WTC11 (cell line): ENCODE measurements around the gene GAS6.

Experiments used
- CBFB ChIP-seq: sonication (generic); formaldehyde crosslinking; IDR thresholded peaks from 2 replicates; pipeline ENCODE4 v1.8.1; 2022; ENCODE audit warnings: mild to moderate bottlenecking, low read depth, missing genetic modification reagents
- CTCF ChIP-seq: fragments of 200-600 bp; IDR thresholded peaks from 2 replicates; pipeline ENCODE4 v1.8.0; 2022; ENCODE audit warnings: antibody characterized with exemption
- E2F5 ChIP-seq: sonication (generic); formaldehyde crosslinking; IDR thresholded peaks from 2 replicates; pipeline ENCODE4 v1.8.1; 2022; ENCODE audit warnings: mild to moderate bottlenecking, moderate library complexity, missing genetic modification reagents
- ESRRA ChIP-seq: sonication (generic); formaldehyde crosslinking; IDR thresholded peaks from 2 replicates; pipeline ENCODE4 v1.8.1; 2022; ENCODE audit warnings: mild to moderate bottlenecking, missing genetic modification reagents, borderline replicate concordance
- FOXK1 ChIP-seq: sonication (generic); formaldehyde crosslinking; IDR thresholded peaks from 2 replicates; pipeline ENCODE4 v1.8.0; 2022; ENCODE audit warnings: mild to moderate bottlenecking, moderate library complexity, missing genetic modification reagents
- MLX ChIP-seq: sonication (generic); formaldehyde crosslinking; IDR thresholded peaks from 2 replicates; pipeline ENCODE4 v1.8.1; 2023; ENCODE audit warnings: mild to moderate bottlenecking, missing genetic modification reagents, moderate library complexity
- NR2C2 ChIP-seq: sonication (generic); formaldehyde crosslinking; IDR thresholded peaks from 2 replicates; pipeline ENCODE4 v1.8.0; 2022; ENCODE audit warnings: mild to moderate bottlenecking, missing genetic modification reagents
- PRDM15 ChIP-seq: sonication (generic); formaldehyde crosslinking; IDR thresholded peaks from 2 replicates; pipeline ENCODE4 v1.8.0; 2022; ENCODE audit warnings: missing genetic modification reagents
- SMAD4 ChIP-seq: sonication (generic); formaldehyde crosslinking; IDR thresholded peaks from 2 replicates; pipeline ENCODE4 v1.8.0; 2022; ENCODE audit warnings: mild to moderate bottlenecking, missing genetic modification reagents
- USF2 ChIP-seq: sonication (generic); formaldehyde crosslinking; IDR thresholded peaks from 2 replicates; pipeline ENCODE4 v1.8.1; 2023; ENCODE audit warnings: mild to moderate bottlenecking, missing genetic modification reagents, moderate library complexity

- TF ChIP-seq CTCF = no peak
- no peak for TF ChIP-seq SMAD4 (CRISPR knock-in tag)
- TF ChIP-seq PRDM15 (CRISPR knock-in tag) = no peak
- TF ChIP-seq NR2C2 (CRISPR knock-in tag) = no peak
- no peak for TF ChIP-seq CBFB
- no peak for TF ChIP-seq MLX (CRISPR knock-in tag)
- no peak for TF ChIP-seq E2F5 (CRISPR knock-in tag)
- no peak for TF ChIP-seq USF2 (CRISPR knock-in tag)
- TF ChIP-seq FOXK1 (CRISPR knock-in tag) = no peak
- no peak for TF ChIP-seq ESRRA
Observed at GRCh38 chr13:113838711-113839201, 25.1 kb downstream of the GAS6 start.
